HepG2 (cell line): ENCODE data around the gene MADCAM1. TPM values are rescaled to one million over a fixed set of nuclear protein-coding genes. Genes with fewer than 3 reads are reported as not detected.

Source experiments
- BRCA1 ChIP-seq: sonication (generic); formaldehyde crosslinking; IDR thresholded peaks from 2 replicates; pipeline ENCODE4 v1.4.0; 2020; ENCODE audit warnings: missing genetic modification reagents
- FOXP1 ChIP-seq, 2 experiments: fragments of 450-650 bp in 1 of 2; IDR thresholded peaks; 2 replicates each; pipeline ENCODE4 v1.6.1; 2017 to 2018; ENCODE audit warnings: antibody characterized with exemption in 1 of 2
- GATAD1 ChIP-seq: IDR thresholded peaks from 2 replicates; pipeline ENCODE4 v1.6.1; 2016; ENCODE audit warnings: missing genetic modification reagents, missing compliant biosample characterization
- KDM6A ChIP-seq: IDR thresholded peaks from 2 replicates; pipeline ENCODE4 v1.6.1; 2016; ENCODE audit warnings: low read depth
- KLF11 ChIP-seq: IDR thresholded peaks from 2 replicates; pipeline ENCODE4 v1.6.1; 2016; ENCODE audit warnings: missing compliant biosample characterization
- NFE2L2 ChIP-seq: fragments of 150-350 bp; IDR thresholded peaks from 2 replicates; pipeline ENCODE4 v1.6.1; 2014; ENCODE audit warnings: low read length
- NKX3-1 ChIP-seq: sonication (generic); formaldehyde crosslinking; IDR thresholded peaks from 2 replicates; pipeline ENCODE4 v1.5.0; 2020; ENCODE audit warnings: missing genetic modification reagents
- PITX1 ChIP-seq: sonication (generic); formaldehyde crosslinking; IDR thresholded peaks from 2 replicates; pipeline ENCODE4 v1.5.1; 2020; ENCODE audit warnings: mild to moderate bottlenecking, missing genetic modification reagents
- PLRG1 ChIP-seq: fragments of 450-650 bp; conservative IDR thresholded peaks from 2 replicates; pipeline ENCODE4 v1.6.1; 2016
- RFX1 ChIP-seq: fragments of 450-650 bp; IDR thresholded peaks from 2 replicates; pipeline ENCODE4 v1.6.1; 2017
- RFXAP ChIP-seq: sonication (generic); formaldehyde crosslinking; IDR thresholded peaks from 2 replicates; pipeline ENCODE4 v1.4.0; 2020; ENCODE audit warnings: missing genetic modification reagents, borderline replicate concordance
- TEAD3 ChIP-seq: optimal IDR thresholded peaks from 2 replicates; pipeline ENCODE3; 2016; ENCODE audit warnings: borderline replicate concordance
- TFDP2 ChIP-seq: sonication (generic); formaldehyde crosslinking; IDR thresholded peaks from 2 replicates; pipeline ENCODE4 v1.4.0; 2020; ENCODE audit warnings: missing genetic modification reagents
- THYN1 ChIP-seq: sonication (generic); formaldehyde crosslinking; IDR thresholded peaks from 2 replicates; pipeline ENCODE4 v1.8.1; 2023; ENCODE audit warnings: low read depth, mild to moderate bottlenecking, moderate library complexity, missing genetic modification reagents, borderline replicate concordance
- ZC3H13 ChIP-seq: sonication (generic); formaldehyde crosslinking; IDR thresholded peaks from 2 replicates; pipeline ENCODE4 v1.8.1; 2023; ENCODE audit warnings: mild to moderate bottlenecking, missing genetic modification reagents, moderate library complexity
- ZNF18 ChIP-seq: sonication (generic); formaldehyde crosslinking; IDR thresholded peaks from 2 replicates; pipeline ENCODE4 v1.8.0; 2022; ENCODE audit warnings: mild to moderate bottlenecking, missing genetic modification reagents; ENCODE audit not compliant: insufficient replicate concordance
- ZNF251 ChIP-seq: sonication (generic); formaldehyde crosslinking; IDR thresholded peaks from 2 replicates; pipeline ENCODE4 v1.9.0; 2021; ENCODE audit warnings: mild to moderate bottlenecking, missing genetic modification reagents
- ZNF276 ChIP-seq: sonication (generic); formaldehyde crosslinking; IDR thresholded peaks from 2 replicates; pipeline ENCODE4 v1.4.0; 2020; ENCODE audit warnings: mild to moderate bottlenecking, low read depth, missing genetic modification reagents
- ZNF331 ChIP-seq: sonication (generic); formaldehyde crosslinking; IDR thresholded peaks from 2 replicates; pipeline ENCODE4 v1.4.0; 2020; ENCODE audit warnings: missing genetic modification reagents
- ZNF34 ChIP-seq: sonication (generic); formaldehyde crosslinking; IDR thresholded peaks from 2 replicates; pipeline ENCODE4 v1.4.0; 2020; ENCODE audit warnings: mild to moderate bottlenecking, missing genetic modification reagents, borderline replicate concordance
- ZNF557 ChIP-seq: sonication (generic); formaldehyde crosslinking; IDR thresholded peaks from 2 replicates; pipeline ENCODE4 v1.4.0; 2020; ENCODE audit warnings: missing genetic modification reagents
- ZNF577 ChIP-seq: sonication (generic); formaldehyde crosslinking; IDR thresholded peaks from 2 replicates; pipeline ENCODE4 v1.4.0; 2020; ENCODE audit warnings: mild to moderate bottlenecking, low read depth, missing genetic modification reagents, borderline replicate concordance
- ZNF720 ChIP-seq: sonication (generic); formaldehyde crosslinking; IDR thresholded peaks from 2 replicates; pipeline ENCODE4 v1.4.0; 2020; ENCODE audit warnings: missing genetic modification reagents
- ZNF724P ChIP-seq: sonication (generic); formaldehyde crosslinking; IDR thresholded peaks from 2 replicates; pipeline ENCODE4 v1.8.0; 2022; ENCODE audit warnings: missing genetic modification reagents, borderline replicate concordance
- ZNF775 ChIP-seq: sonication (generic); formaldehyde crosslinking; IDR thresholded peaks from 2 replicates; pipeline ENCODE4 v1.4.0; 2020; ENCODE audit warnings: missing genetic modification reagents, mild to moderate bottlenecking, moderate library complexity, borderline replicate concordance
- polyA plus RNA-seq, 8 experiments: library from polyadenylated mRNA; depleted of rRNA in 3 of 8; stranded (reverse) in 7 of 8; unstranded in 1 of 8; fragments of >200 nt; fragmentation: Illumina TruSeq in 4 of 8; extraction: Trizol in 4 of 8; gene quantifications; 2 replicates each; pipeline versions ENCODE4 v1.2.1 to v1.2.3, GENCODE V29; 2011 to 2016; ENCODE audit warnings: low read depth in 4 of 8, missing spikeins in 1 of 8, mixed read lengths in 1 of 8; ENCODE audit not compliant: insufficient read depth in 1 of 8
- total RNA-seq, 5 experiments: library from RNA; depleted of rRNA; stranded (reverse); fragments of >200 nt; fragmentation: Illumina TruSeq; extraction: Trizol; gene quantifications; 2 replicates each; pipeline ENCODE4 v1.2.3, GENCODE V29; 2016; ENCODE audit warnings: low read depth in 1 of 5

The MADCAM1 gene
- total and polyA plus RNA-seq, 2 of the 13 experiments (the other 11 are each of a cell fraction or from before 2014, with no cell fraction given) = 0.29 to 0.33 TPM

- TF ChIP-seq ZNF18 (CRISPR knock-in tag) = peak; percentile 67
- no peak for TF ChIP-seq FOXP1 (IDR thresholded peaks at IDR 0.05)
- 0 out of 2 replicates have a peak, but pooled peaks have one; percentile 30 for TF ChIP-seq FOXP1 (CRISPR knock-in tag; IDR thresholded peaks at IDR 0.05)
- TF ChIP-seq ZNF331 (CRISPR knock-in tag) = peak; percentile 54; the same call in 1 of the 2 replicates
- no peak for TF ChIP-seq ZC3H13 (CRISPR knock-in tag)
- no peak for TF ChIP-seq ZNF251 (CRISPR knock-in tag)
- TF ChIP-seq PLRG1 = no peak
- TF ChIP-seq PITX1 (CRISPR knock-in tag) = peak; percentile 74; the same call in 1 of the 2 replicates
- peak; percentile 97 for TF ChIP-seq RFX1
- 0 out of 2 replicates have a peak, but pooled peaks have one; percentile 22 for TF ChIP-seq ZNF34 (CRISPR knock-in tag)
- TF ChIP-seq GATAD1 (CRISPR knock-in tag) = peak; percentile 72
- TF ChIP-seq KDM6A (CRISPR knock-in tag) = no peak
- TF ChIP-seq ZNF720 (CRISPR knock-in tag) = no peak
- no peak for TF ChIP-seq RFXAP (CRISPR knock-in tag)
- 0 out of 2 replicates have a peak, but pooled peaks have one; percentile 29 for TF ChIP-seq ZNF276 (CRISPR knock-in tag)
- TF ChIP-seq NKX3-1 = 0 out of 2 replicates have a peak, but pooled peaks have one; percentile 13
- TF ChIP-seq BRCA1 (CRISPR knock-in tag) = peak; percentile 52; the same call in 1 of the 2 replicates
- 0 out of 2 replicates have a peak, but pooled peaks have one; percentile 6 for TF ChIP-seq KLF11 (CRISPR knock-in tag)
- TF ChIP-seq ZNF557 (CRISPR knock-in tag) = 0 out of 2 replicates have a peak, but pooled peaks have one; percentile 60
- TF ChIP-seq TEAD3 (CRISPR knock-in tag) = peak; percentile 60
- peak; percentile 72; the same call in 1 of the 2 replicates for TF ChIP-seq ZNF724P (CRISPR knock-in tag)
- peak; percentile 63; the same call in 1 of the 2 replicates for TF ChIP-seq TFDP2
- TF ChIP-seq THYN1 (CRISPR knock-in tag) = no peak
- no peak for TF ChIP-seq NFE2L2
- no peak for TF ChIP-seq ZNF577
- peak; percentile 82; the same call in 1 of the 2 replicates for TF ChIP-seq ZNF775 (CRISPR knock-in tag)
Measured at GRCh38 chr19:506404-507285, 10.4 kb downstream of the MADCAM1 start (continued).
